NCI-H2171 (cell line): ENCODE results near the gene PAX5.

Source experiments
- DNase-seq: peaks from one replicate; lab custom pipeline; 2025; lab: John Stamatoyannopoulos, UW

PAX5 gene

GRCh38 chr9:36987409-36987808 lies 46.7 kb downstream of the PAX5 start:
- no peak for DNase-seq

- no peak for DNase-seq
Observed at GRCh38 chr9:36986468-36987408, 47.3 kb downstream of the PAX5 start.

GRCh38 chr9:36985769-36986467 lies 48.1 kb downstream of the PAX5 start:
- no peak for DNase-seq

DNA sequence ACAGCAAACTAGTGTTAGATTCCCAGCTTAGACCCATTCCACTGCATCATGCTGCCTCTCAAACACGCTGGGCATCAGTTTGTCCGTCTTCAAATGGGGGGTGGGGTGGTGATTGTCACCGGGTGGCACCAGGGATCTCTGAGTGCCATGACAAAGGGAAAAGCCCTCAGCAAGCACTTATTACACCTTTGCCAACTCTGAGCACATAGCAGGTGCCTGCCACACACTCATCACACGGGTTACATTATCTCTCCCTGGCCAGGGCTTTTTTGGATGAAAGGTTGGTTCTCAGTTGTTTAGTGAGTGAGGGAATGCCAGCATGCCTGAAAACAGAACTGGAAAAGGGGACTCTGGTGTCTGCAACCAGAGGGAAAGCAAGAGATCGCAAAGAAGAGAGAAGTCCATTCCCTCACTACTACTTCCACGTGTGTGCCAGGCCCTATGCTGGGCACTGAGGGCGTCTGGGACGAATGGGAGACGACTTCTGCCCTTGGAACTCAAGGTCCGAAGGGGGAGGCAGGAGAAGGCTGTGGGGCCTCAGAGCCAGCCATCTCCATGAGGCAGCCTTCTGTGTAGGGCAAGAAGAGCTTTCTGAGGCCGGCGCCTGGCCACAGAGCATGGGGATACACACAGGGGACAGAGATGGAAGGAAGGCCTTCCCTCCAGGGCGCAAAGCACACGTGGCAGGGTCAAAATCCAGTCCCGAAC lies 48.9 kb downstream of the PAX5 start:
- DNase-seq = no peak

DNA sequence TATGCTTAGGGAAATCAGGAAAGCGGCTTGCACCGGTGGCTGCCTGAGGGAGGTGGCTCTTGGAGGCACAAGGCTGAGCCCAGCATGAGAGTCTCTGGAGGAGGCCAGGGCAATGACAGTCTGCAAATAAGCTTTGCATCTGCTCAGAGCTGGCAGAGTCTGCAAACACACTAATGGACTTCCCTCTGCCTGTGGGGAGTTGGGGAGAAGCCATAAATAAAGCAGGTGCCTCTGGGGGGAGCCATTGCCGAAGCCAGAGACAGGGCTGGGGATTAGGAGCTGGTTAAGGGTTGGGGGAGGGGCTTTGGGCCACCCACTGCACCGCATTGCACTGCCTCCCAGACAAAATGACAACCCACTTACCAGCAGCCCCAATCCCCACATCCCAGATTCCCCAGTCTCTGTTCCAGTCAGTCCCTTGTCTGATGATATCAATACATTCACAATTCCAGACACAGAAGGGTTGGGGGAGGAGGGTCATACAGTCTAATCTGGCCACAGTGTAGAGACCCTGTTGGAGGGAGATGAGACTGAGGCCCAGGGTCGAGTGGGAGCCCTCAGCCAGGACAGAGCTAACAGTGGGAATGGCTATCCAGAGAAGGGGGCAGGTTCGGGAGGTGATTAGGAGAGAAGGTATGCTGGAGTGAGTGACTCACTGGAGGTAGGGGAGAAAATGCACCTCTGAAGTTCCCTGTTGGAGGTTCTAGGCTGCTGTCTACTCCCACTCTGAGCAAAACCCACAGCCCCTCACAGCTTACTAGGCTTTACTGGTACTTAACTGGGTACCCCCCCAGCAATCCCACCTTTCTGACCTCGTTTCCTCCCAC lies 53.7 kb downstream of the PAX5 start:
- no peak for DNase-seq

GRCh38 chr9:36976371-36977030 lies 57.6 kb downstream of the PAX5 start:
- DNase-seq = no peak

DNA sequence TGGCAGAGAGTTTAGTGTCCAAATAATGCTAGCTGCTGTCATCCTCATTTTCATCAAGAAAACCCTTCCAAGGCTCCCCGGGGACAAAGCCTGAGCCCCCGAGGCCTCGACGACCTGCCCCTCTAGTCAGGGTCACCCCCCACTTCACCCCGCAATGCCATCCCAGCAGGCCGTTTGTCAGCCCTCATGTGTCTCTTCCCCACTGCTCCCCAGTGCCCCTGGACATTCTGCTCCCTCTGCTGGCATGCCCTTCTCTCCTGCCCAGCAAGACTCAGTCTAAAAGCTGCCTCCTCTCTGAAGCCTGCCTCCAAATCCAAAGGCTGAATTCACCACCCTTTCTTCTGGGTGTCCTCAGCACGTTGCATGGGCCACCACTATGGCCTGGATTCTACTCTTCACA lies 59.3 kb downstream of the PAX5 start:
- DNase-seq = no peak

DNA sequence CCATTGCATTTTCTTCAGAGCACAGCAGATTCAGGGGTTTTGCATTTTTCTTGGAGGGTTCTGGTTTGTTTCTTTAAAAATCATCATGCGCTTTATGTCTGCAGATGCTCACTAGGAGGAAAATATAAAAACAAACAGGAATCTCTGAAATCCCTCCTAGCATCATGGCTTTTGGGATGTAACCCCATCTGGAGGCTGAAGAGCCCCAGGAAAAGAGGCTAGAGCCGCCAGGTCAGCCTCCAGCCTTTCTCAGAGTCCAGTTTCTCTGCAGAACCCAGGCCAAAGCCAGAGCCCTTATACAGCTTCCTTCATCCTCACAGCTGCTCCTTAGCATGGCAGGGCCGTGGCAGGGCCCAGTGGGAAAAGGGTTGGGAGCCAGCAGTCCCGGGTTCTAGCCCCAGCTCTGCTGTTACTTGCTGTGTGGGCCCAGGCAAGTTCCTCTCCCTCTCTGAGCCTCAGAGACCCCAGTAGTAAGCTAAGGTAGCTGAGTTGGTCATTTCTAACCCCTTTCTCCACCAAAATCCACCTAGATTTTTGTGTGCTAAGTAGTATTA lies 62.1 kb downstream of the PAX5 start:
- DNase-seq = no peak

- no peak for DNase-seq
Observed at GRCh38 chr9:36970007-36970888, 63.8 kb downstream of the PAX5 start.

GRCh38 chr9:36969216-36969771 lies 64.8 kb downstream of the PAX5 start:
- no peak for DNase-seq

DNA sequence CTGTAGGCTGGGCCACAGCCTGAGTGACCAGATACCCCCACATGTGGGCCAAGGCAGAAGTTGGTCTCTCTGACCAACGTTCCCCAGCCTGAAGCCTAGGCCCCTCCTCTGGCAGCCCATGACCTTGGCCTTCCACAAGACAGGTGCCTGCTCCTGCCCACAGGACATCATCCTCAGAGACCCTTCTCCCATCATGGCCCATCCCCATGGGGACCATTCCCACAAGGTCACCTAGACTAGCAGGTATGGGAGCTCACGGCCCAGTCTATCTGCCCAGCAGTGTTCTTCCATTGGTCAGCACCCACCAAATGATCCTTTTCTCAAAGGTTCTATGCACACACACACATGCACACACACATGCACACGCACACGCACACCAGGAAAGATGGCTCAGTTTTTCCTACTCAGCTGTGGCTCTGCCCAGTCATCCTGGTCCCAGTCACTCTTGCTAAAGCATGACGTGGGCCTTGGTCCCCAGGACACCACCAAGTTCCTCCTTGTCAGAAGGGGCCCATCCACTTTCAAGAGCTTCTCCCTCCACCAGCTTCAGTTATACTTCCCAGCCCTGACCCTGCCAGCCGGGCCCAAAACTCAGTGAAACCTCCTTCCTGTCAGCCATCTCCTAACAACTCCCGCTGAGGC lies 65.4 kb downstream of the PAX5 start:
- DNase-seq = no peak

DNA sequence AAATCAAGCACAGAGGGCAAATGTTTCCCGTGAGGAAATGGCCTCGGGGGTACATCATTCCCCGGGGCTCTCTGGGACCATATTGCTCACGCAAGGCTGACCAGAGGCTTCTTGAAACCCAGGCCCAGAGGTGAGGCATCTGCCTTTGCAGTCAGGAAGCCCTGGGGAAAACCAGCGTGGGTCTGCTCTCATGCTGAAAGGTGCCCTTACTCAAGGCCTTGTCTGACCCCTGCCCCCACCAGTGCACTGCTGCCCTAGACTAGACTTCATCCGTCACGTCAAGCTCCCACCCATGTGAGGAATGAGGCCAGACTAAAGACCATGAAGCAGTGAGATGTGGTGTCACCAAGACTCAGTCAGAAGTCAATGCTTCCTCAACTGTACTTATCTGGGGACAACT lies 66.1 kb downstream of the PAX5 start:
- no peak for DNase-seq

DNA sequence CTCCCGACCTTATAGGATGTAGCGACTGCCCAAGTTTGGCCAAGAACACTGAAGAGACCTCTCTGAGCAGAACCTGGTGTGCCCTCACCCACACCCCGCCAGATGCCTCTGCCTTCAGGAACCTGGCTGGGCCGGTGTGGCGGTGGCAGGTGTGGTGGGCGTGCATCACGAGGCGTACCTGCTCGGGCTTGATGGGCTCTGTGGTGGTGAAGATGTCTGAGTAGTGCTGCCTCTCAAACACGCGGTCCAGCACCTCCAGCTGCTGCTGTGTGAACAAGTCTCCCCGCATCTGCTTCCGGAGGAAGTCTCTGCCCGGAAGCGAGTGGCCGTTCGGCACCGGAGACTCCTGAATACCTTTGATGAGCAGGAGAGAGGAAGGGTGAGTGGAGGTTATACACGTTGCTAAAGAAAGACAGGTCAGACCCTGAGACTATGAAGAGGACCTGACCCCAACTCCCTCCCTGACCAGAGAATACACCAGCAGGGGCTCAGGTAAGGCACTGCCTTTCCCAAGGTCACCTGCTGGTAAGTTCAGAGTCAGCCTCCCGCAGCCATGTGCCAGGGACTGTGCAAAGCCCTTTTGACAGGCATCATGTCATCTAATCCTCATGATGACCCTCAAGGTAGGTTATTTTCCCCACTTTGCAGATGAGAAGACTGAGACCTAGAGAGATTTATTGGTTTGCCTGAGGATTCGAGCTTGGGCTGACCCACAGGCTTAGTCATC lies 67.5 kb downstream of the PAX5 start:
- no peak for DNase-seq

- no peak for DNase-seq
Observed at GRCh38 chr9:36964791-36965190, 69.3 kb downstream of the PAX5 start.

DNA sequence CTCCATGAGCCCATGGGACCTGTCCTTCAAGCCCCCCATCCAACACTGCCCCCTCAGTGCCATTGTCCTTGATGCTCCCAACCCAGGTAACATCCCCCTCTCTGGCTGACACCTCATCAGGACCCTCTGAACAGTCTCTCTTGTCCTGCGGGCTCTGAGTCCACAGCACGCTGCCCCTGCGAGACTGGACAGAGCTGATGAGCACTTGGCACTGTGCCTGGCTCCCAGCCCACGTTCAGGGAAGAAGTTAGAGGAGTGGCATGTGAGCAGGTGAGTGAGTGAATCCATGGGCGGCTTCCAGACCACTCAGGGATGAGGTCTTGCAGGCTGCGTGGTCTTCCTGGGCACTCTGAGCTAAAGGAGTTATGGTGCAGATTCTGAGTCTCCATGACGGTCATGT lies 70.7 kb downstream of the PAX5 start:
- DNase-seq = no peak

DNA sequence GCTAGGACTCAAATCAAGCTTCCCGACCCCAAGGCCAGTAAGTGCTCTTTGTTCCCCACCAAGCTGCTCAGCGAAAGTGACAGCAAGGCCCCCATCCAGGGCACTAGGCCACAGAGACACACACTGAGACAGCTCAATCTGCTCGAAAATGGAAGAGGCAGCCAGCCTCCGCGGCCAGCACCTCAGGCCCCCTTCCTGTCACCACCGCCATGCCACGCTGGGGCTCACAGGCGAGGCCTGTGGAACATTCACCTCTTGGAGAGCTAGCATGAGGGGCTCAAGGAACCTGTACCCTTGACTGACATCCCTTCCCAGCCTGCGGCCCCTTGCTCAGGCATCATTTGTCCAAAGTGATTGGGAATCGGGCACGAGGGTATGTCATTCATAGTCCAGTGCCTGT lies 71.4 kb downstream of the PAX5 start:
- no peak for DNase-seq

- no peak for DNase-seq
Observed at GRCh38 chr9:36961561-36962325, 72.3 kb downstream of the PAX5 start.

DNA sequence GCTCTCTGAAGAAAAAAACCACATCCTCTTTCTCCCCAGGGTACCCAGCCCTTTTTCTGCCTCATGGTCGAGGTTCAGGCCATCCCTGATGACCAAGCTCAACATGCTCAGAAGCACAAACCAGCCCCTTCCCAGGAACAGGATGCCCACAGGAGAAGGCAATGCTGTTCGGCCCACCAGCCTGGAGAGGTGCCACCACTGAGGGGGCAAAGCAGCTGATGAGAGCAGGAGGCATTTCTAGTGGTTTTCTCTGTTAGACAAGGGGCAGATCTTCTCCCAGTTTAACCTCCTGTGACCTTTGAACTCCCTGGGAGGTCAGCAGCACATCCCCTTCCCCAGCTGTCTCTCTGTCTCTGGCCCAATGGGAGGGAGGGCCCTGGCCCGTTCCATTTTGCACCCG lies 73.0 kb downstream of the PAX5 start:
- DNase-seq = no peak
